Measurements from ENCODE around the gene ABL1. TPM values are rescaled to one million over a fixed set of nuclear protein-coding genes. Genes with fewer than 3 reads are reported as not detected.

Gene ABL1
- total RNA-seq, 1 donor from 2014 or later, result 48.2 TPM

DNA sequence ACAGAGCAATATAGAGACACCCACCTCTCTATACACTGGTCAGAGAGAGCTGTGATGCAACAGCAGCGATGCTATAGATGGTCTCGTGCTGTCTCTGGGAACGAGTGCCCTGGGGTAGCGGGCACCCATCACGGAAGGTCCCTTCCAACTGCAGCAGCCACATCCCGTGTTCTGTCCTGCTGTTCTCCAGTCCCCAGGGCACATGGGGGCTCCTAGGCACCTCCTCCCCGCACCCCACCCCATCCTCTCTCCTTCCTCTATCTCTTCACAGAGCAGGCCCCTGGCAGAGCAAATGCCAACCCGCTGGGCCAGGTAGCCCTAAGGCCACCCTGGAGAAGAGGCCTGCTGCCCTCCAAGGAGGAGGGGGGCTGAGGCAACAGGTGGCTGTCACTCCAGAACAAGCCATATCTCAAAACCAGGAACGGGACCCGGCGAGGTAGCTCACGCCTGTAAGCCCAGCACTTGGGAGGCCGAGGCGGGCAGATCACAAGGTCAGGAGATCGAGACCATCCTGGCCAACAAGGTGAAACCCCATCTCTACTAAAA is 95.8 kb downstream of the ABL1 start:
- no peak for DNase-seq (ENCODE audit: low spot score)

DNA sequence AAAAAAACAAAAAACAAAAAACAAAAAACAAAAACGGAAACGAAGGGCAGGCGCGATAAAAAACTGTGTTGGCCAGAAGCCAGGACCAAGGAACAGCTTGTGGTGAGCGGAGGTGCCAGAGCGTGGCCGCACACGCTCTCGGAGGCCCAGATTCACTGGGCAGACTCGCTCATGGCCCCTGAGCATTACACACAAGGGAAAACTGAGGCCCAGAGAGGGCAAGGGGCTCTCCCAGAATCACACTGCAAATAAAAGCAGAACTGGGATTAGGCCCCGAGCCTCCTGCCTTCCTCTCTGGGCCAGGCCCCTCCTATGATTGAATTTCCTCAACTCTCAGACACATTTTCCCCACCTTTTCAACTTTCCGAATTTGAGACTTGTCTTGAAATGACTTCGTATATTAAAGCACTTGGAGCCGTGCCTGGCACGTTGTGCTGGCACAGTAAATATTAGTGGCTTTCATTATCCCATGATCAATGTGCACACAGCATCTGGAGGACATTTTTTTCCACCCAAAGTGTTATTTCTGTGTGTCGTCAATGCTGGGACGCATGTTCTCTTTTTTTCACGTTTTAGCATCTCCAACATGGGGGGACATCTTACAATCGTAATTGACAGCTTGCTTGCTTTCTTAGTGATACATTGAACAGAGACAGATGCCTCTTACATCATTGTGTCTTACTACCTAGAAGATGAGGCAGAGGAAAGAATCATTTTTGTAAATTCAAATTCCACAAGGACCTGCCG is 96.6 kb downstream of the ABL1 start:
- DNase-seq (ENCODE audit: low spot score), result no peak

DNA sequence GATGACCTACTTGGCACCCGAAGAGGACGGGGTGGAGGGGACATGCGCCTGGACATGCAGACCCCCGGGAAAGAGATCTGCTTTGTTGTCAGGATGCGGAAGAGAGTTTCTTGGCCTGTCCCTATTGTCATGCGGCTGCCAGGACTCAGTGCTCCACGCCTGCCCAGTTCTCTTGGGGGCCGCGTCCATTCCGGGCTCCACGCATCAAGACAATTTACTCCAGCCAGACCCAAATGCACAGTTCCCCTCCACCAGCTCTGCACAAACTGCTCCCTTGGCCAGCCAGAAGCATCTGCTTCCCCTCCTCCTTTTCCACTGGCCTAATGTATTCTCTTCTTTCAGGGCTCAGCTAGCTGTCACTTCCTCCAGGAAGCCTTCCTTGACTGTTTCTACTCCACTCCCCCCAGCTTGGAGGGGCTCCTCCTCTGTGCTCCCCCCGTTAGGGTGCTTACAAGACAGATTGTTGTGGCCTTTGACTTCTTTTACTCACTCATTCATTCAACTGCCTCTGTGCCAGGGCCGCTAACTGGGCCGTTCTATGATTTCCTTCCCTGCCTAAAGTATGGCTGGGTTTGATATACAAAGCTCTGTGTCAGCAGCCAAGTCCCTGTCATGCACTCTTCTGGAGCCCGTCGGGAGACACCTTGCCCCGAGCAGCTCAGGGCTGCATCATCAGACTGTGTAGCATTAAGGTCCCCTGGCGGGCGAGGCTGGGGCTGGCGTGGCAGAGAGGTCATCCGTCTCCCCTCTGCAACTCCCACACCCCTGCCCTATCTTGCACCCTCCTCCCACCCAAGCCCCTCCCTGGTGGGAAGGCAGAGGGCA is 97.4 kb downstream of the ABL1 start:
- DNase-seq (ENCODE audit: low spot score), result peak; percentile 84

DNA sequence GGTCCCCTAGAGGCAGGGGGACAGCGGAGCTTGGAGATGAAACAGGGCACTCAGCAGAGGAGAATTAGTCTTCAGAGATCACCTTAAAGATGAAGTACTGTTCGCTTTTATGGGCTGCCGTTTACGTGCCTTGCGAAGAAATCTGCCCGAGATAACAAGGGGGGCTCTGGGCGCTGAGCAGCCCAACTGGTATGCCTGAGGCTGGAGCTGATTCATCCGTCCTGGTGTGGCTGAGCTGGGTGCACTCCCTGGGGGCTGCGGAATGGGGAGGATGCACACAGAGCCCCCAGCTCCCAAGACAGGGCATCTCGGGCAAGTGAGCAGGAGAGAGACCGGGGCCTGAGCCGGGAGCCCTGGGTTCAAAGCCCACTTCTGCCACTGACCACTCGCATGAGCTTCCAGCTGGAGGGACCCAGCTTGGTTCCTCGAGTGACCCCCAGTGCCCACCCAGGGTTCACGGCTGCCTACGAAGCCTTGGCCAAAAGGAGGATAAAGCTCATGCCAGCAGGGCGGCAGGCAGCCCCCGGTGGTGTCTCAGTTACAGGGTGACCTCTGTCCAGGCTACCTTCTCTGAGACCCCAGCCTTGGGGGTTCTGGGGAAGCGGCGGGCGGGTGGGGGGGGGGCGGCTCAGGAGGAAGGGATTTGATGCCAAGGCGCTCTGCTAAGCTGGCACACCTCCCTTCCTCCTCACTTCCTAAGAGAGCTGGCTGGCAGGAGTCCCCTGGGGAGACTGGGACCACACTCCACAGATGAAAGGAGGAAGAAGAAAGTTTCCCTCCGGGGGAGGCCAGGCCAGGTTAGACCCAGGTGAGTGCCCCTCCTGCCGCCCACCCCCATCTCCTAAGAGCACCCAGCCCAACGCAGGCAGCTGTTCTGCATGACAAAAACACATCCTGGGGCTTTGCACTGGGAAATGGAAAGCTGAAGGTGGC is 98.3 kb downstream of the ABL1 start:
- DNase-seq (ENCODE audit: low spot score), result peak; percentile 86

DNA sequence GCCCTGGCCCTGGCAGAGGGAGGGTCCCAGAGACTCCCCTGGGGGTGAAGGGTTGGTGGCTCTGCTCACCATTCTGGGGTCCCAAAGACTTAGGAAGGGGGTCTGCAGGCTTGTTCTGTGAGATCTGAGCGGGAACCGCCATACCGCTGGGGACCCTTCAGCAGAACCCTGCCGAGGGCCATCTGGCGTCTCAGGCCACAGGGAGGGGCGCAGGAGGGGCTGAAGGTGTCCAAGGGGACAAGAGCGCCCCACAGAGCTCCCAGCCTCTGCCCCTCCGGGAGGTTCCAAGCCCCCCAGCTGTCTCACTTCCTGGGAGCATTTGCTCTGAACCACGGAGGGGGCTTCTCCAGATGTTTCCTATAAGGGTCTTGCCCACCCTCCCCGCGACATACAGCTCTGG is 99.2 kb downstream of the ABL1 start:
- no peak for DNase-seq (ENCODE audit: low spot score)

DNA sequence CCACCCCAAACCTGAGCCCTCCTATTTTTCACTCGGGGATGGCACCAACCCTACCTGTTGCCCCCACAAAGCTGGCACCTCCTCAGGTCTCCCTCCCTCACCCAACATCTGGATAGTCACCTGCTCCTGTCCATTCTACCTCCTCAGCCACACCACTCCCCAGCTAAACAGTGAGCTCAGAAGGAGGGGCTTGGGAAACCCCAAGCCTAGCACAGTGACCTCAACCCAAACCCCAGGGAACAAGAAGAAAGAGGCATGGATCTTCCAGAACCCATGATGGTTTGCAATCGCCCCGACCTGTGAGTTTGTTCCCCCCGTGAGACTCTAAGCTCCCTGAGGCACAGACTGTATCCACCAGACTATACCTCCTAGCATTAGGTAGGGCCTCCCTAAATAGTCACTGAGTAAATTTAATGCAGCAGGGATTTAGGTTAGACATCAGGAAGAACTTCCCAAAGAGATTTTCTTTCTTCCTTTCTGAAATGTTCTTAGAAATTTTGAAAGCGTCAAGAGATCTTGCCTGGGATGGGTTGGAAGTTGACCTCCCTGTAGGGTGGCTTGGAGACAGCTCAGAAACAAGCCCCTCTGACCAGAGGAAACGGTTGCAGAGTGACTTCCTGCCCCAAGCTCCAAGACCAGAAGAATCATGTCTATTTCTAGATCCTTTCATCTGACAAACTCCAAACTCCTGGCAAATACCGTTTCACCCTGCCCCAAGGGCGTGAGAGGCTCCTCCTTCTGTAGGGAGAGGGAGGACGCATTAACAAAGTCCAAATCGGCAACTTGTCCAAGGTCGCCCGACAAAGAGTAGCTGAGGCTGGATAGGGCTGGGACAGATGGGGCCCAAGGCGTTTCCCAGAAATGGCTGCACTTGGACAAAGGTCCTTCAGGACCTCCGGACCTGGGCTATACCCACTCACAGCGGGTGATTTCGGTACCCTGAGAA is 99.9 kb downstream of the ABL1 start:
- no peak for DNase-seq (ENCODE audit: low spot score)

DNA sequence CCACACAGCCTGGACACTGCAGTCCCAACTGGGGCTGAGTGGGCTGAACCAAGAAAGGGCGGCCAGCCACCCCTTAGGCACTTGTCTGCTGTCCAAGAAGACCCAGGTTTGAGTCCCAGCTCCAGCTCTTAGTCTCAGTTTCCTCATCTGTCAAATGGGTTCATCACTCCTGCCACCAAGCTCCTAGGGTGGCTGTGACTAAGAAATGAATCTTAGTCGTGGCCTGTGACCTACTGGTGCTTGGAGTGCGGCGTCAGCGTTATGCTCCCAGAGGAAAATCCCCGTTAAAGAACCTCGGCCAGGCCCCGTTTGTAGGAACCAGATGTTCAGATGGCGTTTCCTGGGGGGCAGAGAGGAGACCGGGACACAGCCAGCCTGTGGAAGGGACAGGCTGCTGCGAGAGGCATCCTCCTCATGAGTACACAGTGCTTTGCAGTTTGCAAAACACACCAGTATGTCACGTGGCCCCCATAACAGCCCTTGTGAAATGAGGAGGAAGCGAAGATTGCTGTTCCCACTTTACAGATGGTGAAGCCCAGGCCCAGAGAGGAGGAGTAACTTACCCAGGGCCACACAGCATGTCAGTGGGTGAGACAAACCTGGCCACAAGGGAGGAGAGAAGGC is 100.7 kb downstream of the ABL1 start:
- no peak for DNase-seq (ENCODE audit: low spot score)

DNA sequence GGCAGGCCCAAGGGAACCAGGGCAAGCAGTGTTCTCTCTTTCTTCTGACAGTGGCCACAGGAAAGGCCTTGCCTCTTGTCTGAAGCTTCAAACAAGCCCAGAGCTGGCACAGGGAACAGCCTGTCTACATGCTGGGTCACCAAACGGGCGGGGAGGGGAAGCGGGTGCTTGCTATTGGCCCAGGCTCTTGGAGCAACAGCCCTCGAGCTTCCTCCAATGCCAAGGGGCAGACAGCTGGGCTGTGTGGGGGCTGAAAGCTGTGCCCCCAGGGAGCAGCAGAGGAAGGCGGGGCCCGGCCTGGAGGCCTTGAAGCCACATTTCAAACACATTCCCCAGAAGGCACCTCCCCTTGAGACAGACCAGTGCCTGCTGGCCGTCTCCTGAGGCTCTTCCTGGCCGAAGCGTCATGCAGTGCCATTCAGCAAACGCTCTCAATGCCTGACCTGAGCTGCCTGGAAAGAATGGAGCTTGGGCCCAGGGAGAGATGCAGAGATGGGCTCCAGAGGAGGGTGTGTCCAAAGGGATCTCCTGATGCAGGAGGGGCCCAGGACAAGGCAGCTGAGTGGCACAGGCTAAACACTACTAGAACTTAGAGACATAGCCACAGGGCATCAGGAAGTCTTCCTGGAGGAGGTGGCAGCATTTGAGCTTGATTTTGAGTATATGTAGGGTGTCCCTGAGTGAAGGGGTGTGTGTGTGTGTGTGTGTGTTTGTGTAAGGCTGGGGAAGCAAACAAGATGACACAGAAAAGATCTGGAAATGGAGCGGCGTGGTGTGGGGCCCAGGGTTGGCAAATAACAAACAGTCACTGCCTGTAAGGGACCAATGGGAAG is 101.4 kb downstream of the ABL1 start:
- DNase-seq (ENCODE audit: low spot score), result peak; percentile 80

Other genes with a start within 250 kb of the ABL1 start
- gene PRDM12, start 170.7 kb upstream of the ABL1 start, total RNA-seq (ENCODE audit: insufficient read depth, low replicate concordance), result not detected
- gene EXOSC2, start 141.5 kb upstream of the ABL1 start, total RNA-seq (ENCODE audit: insufficient read depth, low replicate concordance), result 19.7 TPM
- gene QRFP, start 61.6 kb downstream of the ABL1 start, total RNA-seq (ENCODE audit: insufficient read depth, low replicate concordance), result 0.48 TPM
- 1.9 TPM for gene FIBCD1, start 104.0 kb downstream of the ABL1 start, total RNA-seq (ENCODE audit: insufficient read depth, low replicate concordance)
- 17.8 TPM for gene LAMC3, start 173.9 kb downstream of the ABL1 start, total RNA-seq (ENCODE audit: insufficient read depth, low replicate concordance)

All from umbilical cord (tissue), 2 donors.